Epidermal melanocyte (primary cell): ENCODE measurements around the gene SMG6.
"Not testable (repeated sequence)": the region's sequence is repeated elsewhere in the genome, so short reads cannot be mapped to it uniquely, and the experiment has no call there.

Experiments
- DNase-seq: peaks from one replicate; pipeline ENCODE4 v3.0.0; 2011; ENCODE audit warnings: low spot score; ENCODE audit not compliant: insufficient read length

The SMG6 gene

DNA sequence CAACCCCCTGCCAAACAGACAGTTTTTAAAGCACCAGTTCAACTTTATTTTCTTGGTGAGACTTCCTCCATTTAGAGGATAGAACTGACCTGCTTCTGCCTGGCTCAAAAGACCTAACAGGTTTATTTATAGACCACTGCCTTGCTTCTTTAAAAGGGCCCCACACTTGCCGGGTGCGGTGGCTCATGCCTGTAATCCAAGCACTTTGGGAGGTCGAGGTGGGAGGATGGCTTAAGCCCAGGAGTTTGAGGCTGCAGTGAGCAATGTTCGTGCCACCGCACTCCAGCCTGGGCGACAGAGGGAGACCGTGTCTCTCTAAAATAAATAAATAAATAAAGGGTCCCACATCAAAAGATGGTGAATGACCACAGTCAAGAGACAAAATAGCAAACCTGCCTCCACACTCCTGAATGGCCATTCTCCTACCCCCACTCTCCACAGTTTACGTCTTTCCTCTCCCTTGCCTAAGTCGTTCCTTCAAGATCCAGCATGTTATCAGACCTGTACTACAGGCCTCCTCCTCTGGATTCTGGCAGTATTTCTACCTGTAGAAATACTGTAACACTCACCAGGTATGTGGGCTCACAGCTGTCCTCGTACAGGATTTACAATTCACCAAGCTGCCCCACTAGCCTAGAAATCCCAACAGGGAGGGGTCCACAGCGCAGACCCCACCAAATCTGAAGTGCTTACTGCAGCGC, 95.6 kb downstream of the SMG6 start:
- no peak for DNase-seq

DNA sequence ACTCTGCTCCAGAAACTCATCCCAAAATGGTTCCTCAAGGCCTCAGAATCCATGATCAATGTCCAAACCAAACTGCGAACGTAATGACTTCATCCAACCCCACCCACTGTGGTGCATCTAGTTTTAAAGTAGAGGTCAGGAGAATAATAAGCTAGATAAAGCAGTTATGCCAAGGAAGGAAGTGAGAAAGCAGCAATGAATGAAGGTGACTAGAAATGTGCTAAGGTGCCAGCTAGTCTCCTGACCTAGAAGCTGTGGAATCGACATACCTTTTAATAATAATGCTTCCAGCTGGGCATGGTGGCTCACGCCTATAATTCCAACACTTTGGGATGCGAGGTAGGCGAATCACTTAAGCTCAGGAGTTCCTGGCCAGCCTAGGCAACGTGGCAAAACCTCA, 99.2 kb downstream of the SMG6 start:
- DNase-seq: no peak

DNA sequence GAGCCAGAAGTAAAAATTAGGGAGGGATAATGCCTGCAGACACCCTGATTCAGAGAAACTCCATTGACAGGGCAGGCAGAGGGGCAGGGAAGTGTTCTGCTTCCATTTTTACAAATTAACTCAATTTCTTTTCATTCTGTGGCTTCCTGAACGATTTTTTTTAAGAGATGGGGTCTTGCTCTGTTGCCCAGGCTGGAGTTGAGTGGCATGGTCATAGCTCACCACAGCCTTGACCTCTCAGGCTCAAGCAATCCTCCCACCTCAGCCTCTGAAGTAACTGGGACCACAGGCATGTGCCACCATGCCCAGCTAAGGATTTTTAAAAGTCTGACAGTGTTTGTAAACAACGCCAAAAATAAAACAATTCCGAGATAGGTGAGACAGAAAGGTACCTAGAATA, 99.8 kb downstream of the SMG6 start:
- no peak for DNase-seq

DNA sequence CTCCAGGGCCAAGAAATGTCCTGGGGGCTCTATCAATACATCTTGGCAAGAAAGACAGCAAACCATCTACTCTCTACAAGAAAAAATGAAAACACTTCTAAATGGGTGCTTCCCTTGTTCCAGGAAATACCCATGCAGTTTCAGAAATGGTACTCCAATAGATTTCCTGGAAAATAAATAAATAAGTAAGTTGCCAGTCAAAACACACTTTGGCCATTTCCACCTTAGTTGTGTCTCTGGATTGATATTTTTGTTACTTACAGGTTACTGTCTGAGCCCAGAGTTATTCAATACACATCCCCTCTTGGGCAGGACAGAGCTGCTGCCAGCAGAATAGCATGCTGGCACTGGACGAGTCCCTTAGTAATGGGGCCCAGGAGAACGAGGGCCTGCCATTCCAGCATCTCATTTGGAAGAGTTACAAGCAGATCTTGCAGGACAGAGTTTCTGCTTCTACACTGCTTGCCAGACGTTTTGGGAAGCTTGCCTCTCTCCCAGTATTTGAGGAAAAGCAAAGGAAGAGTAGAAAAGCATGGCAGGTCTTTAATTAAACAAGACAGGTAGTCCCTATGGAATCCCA, 100.5 kb downstream of the SMG6 start:
- no peak for DNase-seq

DNA sequence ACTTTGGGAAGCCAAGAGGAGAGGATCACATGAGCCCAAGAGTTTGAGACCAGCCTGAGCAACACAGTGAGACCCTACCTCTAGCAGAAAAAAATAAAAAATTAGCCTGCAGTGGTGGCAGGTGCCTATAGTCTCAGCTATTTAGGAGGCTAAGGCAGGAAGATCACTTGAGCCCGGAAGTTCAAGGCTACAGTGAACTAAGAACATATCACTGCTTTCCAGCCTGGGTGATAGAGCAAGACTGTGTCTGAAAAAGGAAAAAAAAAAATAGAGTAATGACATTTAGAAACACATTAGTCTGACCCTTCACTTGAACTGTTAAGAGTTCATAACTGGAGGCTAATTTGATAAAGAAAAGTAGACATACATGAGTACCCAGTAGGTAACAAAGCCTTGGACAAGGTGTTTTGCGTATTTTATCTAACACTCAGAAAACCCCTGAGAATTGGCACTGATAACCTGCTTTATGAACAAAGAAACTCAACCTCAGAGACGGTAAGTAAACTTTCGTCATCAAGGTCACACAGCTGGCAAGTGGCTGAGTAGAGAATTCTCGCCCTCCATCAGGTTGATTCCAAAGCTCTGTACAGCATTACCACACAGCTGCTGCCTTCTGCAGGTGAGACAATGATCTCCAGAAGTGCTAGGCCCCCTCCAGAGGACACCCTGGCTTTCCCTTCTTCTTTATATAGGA, 101.1 kb downstream of the SMG6 start:
- no peak for DNase-seq

DNA sequence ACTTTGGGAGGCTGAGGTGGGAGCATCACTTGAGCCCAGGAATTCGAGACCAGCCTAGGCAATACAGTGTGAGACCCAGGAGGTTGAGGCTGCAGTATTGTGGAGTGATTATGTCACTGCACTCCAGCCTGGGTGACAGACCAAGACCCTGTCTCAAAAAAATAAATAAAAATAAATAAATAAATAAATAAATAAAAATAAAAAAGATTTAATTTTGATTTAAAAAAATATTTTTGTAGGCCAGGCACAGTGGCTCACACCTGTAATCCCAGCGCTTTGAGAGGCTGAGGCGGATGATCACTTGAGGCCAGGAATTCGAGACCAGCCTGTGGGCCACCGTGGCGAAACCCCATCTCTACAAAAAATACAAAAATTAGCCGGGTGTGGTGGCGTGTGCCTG, 104.2 kb downstream of the SMG6 start:
- DNase-seq: not testable (repeated sequence)

DNA sequence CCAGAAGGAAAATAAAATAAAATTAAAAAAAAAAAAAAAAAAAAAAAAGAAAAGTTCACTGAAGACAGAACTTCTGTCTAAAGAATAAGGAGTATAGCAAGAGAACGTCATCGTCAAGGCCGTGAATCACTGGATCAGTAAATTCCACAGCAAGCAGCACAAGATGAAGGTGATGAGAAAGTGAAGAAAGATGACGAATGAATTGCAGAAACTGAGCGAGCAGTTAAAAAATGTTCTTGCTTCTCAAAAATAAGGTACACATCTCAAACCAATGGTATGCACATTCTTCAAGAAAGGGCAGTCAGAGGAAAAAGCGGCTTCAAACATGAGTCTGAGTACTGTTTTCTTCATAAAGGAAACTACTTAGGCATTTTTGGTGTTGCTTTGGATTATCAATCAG, 104.7 kb downstream of the SMG6 start:
- no peak for DNase-seq

DNA sequence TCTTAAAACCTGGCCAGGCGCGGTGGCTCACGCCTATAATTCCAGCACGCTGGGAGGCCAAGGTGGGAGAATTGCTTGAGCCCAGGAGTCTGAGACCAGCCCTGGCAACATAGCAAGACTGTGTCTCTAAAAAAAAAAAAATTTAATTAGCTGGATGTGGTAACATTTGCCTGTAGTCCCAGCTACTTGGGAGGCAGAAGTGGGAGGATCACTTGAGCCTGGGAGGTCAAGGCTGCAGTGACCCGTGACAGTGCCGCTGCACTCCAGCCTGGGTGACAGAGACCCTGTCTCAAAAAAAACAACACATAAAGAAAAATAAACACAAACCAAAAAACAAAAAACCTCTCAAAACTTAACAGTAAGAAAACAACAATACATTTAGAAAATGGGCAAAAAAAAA, 106.3 kb downstream of the SMG6 start:
- no peak for DNase-seq

DNA sequence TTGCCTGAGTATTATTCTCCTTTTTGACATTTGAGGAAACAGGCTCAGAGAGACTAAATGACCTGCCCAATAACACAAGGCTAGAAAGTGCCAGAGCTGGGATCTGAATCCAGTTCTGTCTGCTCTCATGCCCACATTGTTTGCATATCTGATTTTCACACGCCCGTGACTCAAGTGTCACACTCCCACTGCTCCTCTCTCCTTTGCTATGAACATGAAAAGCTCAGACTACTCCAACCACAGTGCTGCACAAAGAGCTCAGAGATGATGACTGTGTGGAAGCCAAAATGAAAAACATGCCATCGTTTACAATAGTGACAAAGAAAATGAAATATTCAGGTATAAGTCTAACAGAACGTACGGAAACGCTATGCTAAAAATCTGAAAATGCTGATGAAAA, 107.9 kb downstream of the SMG6 start:
- no peak for DNase-seq

DNA sequence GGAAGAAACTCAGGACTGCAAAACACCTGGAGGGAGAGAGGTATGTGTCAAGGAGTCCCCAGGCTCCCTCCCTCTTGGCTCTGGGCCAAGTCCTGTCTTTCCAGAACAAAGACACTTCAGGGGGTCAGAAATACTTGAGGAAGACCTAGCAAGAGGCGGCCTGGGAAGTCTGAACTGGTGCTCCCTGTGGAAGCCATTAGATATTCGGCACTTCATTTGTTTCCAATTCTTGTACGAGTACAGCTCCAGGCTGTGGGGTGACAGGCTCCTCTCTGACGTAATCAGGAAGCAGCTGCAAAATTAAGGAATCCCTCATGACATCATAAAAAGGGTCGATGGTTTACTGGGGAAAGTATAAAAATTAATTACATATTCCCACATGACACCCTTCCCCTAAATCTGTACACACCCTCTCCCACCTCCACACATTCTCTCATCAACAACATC, 108.7 kb downstream of the SMG6 start:
- DNase-seq: no peak

DNA sequence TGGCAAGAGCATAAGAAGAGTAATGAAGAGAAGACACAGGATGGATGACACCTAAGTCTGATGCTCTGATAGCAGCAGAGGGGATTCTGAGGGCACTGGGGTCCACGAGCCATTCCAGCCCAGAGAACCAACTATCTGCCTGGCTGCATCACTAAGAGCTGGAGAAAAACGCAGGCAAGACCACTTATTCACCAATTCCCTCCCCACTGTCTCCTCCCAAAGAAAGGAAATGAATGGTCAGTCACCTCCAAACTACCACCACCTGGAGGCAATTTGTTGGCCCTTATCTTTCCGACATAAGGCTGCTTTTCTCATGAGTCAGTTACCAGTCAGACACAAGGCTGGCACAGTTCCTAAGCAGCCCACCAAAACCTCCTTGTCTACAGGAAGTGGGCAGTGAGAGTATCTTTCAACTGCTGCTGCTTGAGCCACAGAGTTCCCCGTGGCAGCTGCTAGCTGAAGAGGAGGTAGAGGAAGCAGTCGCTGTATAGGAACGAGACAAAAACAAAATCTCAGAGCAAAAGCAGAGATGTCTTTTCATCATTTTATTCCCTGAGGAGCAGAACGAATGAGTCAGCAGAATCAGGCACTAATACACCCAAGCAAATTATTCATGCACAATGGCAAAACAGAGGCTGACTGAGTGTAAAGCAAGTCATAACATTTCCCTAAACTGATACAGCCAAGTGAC, 111.1 kb downstream of the SMG6 start:
- DNase-seq: no peak

DNA sequence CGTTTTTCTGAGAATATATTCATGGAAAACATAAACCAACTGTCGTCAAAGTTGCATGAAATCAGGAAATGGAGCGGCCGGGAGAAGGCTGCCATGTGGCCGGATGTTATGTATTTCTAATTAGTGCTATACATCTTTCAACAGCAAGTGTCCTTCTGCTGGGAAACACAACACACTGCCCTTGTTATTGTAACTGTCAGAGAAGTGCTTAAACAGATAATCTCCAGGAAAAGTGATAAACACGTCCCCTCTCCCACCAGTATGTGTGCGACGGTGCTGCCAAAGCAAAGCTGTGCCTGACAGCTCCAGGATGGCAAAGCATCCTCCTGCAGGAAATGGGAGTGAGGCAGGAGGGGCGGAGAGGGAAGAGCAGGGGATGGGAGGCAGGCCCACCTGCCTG, 111.8 kb downstream of the SMG6 start:
- no peak for DNase-seq

DNA sequence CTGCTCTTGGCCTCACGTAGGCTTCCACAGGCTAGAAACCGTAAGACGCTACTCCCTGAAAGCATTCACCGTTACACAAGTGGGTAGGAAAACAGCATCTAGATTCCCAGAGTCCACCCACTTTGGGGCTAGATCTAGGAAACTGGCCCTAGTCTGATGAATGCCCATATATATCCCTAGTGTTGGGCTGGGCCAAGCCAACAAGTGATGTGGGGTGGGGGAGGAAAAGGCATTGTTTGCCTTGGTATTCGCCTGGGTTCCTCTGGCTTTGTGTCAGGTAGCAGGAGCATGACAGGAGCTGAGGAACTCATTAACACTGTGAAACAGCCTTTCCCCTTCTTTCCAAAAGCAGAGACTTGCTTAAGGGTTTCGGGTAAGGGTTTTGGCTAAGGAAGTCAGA, 112.4 kb downstream of the SMG6 start:
- DNase-seq: no peak

DNA sequence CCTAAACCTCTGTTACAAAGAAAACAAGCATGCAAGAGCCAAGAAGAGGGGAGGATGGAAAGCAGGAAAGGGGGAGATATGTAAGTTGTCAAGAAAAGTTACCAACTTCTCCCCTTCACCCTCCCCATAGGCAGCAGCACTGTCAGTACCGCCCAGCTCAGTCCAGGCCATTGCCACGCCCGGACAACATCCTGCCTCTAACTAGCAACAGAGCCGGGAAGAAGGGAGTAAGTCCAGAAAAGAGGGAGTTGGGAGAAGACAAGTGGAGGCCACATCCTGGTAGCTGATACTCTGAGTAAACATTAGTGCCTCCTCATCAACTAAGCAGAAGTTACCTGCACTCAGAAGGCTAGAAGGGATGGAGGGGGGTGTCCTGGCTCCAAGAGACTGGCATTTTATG, 113.6 kb downstream of the SMG6 start:
- no peak for DNase-seq

DNA sequence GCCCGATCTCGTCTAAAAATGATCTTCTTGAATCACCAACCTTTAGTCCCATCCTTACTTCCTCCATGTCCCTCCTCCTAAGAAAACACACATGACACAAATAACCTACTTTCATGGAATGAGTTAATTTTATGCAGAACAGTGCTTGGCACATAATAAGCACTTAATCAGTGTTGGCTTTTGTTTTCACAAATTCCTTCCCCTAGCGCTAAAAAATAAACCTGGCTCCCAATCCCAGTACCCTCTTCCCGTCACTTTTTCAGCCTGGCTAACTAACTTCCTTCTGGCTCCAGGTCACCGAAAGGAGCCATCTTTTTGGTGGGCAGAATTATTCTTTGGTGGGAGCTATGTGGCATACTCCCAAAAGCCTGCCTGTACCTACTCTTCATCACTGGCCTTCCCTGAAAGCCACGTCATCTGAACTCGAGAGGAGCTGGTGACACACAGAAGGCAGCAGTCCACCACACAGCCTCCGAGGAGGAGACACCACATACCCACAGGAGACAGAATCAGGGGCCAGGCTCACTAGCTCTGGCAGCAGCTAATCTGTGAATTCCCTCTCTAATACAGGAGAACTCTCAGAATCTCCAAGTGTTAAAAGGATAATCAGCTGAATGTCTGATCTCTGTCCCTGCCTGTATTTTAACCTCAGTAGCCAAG, 114.5 kb downstream of the SMG6 start:
- DNase-seq: no peak

DNA sequence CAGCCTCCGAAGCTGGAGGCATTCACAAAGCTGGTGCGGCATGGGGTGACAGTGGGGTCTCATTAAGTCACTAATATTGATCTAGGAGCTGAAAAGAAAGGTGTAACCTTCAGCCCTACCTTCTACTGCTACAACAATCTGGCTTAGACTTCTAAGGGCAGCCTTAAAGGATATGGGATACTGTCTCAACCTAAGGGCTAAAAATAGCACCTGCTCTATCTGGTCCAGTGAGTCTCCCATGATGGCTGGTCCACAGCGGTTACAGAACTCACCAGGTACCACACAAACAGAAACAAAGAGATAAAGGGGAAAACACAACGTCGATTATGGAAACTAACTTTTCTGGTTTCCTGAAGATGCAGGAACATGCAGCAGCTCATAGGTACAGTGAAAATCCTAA, 115.8 kb downstream of the SMG6 start:
- DNase-seq: no peak

DNA sequence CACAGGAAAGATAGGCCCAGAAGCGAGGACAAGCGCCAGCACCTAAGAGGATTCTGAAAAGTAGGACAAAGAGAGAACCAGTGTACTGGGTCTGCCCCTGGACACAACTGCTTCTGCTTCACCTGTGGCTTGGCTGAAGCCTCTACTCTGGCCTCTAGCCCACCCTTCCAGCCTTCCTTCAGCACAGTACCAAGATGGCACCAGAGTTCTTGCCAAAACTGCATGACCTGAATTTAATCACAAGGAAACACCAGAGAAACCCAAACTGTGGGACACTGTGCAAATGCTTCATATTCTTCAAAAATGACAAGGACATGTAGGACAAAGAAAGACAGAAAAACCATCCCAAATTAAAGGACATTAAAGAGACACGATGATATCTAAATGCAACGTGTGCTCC, 116.6 kb downstream of the SMG6 start:
- DNase-seq: no peak

DNA sequence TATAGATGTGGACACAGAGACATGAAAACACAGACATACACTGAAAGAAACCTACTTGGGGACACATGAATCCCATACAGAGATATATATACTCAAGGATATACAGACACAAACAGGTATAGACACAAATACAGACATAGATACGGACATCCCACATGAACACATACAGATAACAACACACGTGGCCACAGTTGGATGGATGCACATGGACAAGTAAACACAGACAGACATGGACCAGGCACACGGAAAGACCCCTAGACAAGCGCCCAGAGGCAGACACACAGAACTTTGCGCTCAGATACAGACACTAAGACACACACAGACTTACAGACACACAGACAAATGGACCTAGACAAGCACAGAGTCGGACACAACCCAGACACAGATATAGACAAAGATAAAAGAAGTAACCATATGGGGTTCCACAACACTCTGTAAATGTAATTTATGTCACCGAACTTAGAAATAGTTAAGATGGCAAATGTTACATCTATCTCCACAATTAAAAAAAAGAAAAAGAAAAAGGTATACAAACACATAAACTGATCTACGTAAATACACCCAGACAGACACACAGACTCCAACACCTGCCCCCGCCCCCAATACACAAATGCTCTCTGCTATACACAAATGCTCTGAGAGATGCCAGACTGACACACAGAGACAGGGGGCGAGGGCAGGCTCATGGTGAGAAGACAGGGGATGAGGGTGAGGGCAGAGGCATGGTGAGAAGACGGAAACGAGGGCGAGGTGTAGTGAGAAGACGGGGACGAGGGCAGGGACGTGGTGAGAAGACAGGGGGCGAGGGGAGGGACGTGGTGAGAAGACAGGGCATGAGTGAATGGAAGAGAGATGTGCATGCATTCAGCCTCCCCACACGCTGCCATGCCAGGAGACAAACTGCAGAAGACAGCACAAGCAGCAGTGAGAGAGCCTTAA, 118.3 kb downstream of the SMG6 start:
- DNase-seq: no peak

DNA sequence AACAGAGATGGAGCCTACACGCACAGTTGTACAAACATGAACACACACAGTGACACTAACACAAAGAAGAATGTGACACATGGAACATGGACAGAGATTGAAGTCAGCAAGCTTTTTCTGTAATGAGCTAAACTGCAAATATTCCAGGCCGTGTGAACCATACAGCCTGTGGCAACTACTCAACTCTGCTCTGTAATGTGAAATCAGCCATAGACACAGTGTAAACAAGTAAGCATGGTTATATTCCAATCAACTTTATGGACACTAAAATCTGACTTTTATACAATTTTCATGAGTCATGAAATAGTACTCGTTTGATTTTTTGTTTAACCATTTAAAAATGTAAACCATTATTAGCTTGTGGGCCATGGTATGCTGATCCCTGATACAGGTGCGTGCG, 120.2 kb downstream of the SMG6 start:
- DNase-seq: no peak

DNA sequence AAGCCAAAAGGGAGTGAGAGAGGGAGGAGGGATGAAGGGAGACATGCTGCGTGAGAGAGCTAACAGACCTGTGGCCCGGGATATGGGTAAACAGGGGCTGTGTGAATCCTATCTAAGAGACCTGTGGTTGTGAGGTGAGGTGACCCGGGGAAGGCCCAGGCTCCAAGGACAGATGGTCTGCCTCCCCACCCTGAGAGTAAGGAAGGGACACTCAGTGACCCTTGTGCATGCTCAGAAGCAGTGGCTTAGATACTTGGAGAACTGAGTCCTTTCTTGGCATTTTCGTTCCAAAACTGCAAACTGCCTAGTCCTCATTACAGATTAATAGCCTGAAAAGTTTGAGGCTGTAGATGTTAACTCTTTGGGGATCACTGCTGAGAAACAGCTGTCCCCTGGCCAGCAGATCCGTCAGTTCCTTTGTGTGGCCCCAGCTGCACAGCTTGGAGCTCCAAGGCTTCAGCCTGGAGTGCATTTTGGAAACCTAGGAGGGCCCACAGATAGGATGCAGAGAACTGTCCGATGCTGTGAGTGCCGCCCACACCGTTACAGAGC, 121.6 kb downstream of the SMG6 start:
- no peak for DNase-seq
